Urinary bladder (tissue), 4 donors: Measurements from ENCODE around the gene TRIB2. TPM values are rescaled to one million over a fixed set of nuclear protein-coding genes. Genes with fewer than 3 reads are reported as not detected.
A peak's percentile ranks its signal among the peaks of the same experiment; 100 is the strongest.

ENCODE experiments used
- DNase-seq: peaks from one replicate; pipeline ENCODE4 v3.0.0-alpha.2; 2015; ENCODE audit errors: extremely low spot score
- H3K27ac ChIP-seq: one replicate; pipeline ENCODE4 v1.5.1; 2013; ENCODE audit warnings: low read depth, mild to moderate bottlenecking, moderate library complexity
- H3K36me3 ChIP-seq: one replicate; pipeline ENCODE4 v1.6.1; 2013; ENCODE audit warnings: mild to moderate bottlenecking, moderate library complexity; ENCODE audit not compliant: insufficient read depth
- H3K4me1 ChIP-seq: one replicate; pipeline ENCODE4 v1.6.1; 2013; ENCODE audit warnings: mild to moderate bottlenecking, moderate library complexity; ENCODE audit not compliant: insufficient read depth
- H3K4me3 ChIP-seq: one replicate; pipeline ENCODE4 v1.5.1; 2013; ENCODE audit warnings: low read depth, low read length
- WGBS: extraction: QIAGEN DNeasy Blood & Tissue Kit; methylation state at CpG from one replicate; pipeline ENCODE4 v1.1.7; 2013; 5-methylcytosine and 5-hydroxymethylcytosine counted together
- polyA plus RNA-seq: library from polyadenylated mRNA; stranded (reverse); fragments of 200-250 nt; gene quantifications from one replicate; pipeline ENCODE4 v1.2.3, GENCODE V29; 2013
- total RNA-seq: library from RNA; depleted of rRNA; stranded (reverse); fragments of >200 nt; gene quantifications from one replicate; pipeline ENCODE4 v1.2.3, GENCODE V29; 2014
- donor health status: healthy with polysubstance abuse.
- donor health status: healthy.

Gene TRIB2
- total and polyA plus RNA-seq, 2 donors: 27.5 to 51.3 TPM

- WGBS: 19% methylated on average over 9 of the region's 9 CpGs
- H3K4me1 ChIP-seq: peaks cover 1% of the 10 kb centered on the region
- H3K4me3 ChIP-seq: peak overlapping the region; percentile 78
- no peaks in the 10 kb centered on the region for H3K36me3 ChIP-seq
- no peak for DNase-seq
- peak overlapping the region; percentile 68 for H3K27ac ChIP-seq
Observed at GRCh38 chr2:12719400-12720277, 2.9 kb downstream of the TRIB2 start.

GRCh38 chr2:12720278-12720620 is 3.5 kb downstream of the TRIB2 start:
- 8% methylated on average over 1 of the region's 1 CpG for WGBS
- no peak overlapping the region for H3K27ac ChIP-seq
- H3K4me1 ChIP-seq: peaks cover 1% of the 10 kb centered on the region
- DNase-seq: no peak
- peak overlapping the region; percentile 78 for H3K4me3 ChIP-seq
- H3K36me3 ChIP-seq: no peaks in the 10 kb centered on the region

GRCh38 chr2:12720754-12721378 is 4.1 kb downstream of the TRIB2 start:
- 35% methylated on average over 2 of the region's 2 CpGs for WGBS

GRCh38 chr2:12721566-12722446 is 5.1 kb downstream of the TRIB2 start:
- peak overlapping the region; percentile 9 for H3K4me3 ChIP-seq
- H3K36me3 ChIP-seq: peaks cover 1% of the 10 kb centered on the region
- H3K27ac ChIP-seq: no peak overlapping the region
- no peak for DNase-seq
- H3K4me1 ChIP-seq: peaks cover 1% of the 10 kb centered on the region
- 59% methylated on average over 14 of the region's 14 CpGs for WGBS

More at GRCh38 chr2:12720754-12721378, 4.1 kb downstream of the TRIB2 start:
- Histone ChIP-seq H3K36me3 (peaks cover 1% of the 10 kb centered on the region), H3K4me1 (peaks cover 1% of the 10 kb centered on the region), H3K4me3 (no peak overlapping the region), H3K27ac (no peak overlapping the region)
- DNase-seq: no peak

GRCh38 chr2:12722447-12723316 is 5.9 kb downstream of the TRIB2 start:
- no peak overlapping the region for H3K4me3 ChIP-seq
- H3K4me1 ChIP-seq: peaks cover 1% of the 10 kb centered on the region
- DNase-seq: no peak
- no peak overlapping the region for H3K27ac ChIP-seq
- 91% methylated on average over 7 of the region's 7 CpGs for WGBS
- peaks cover 1% of the 10 kb centered on the region for H3K36me3 ChIP-seq

- Histone ChIP-seq H3K27ac (no peak overlapping the region), H3K36me3 (peaks cover 1% of the 10 kb centered on the region), H3K4me1 (peaks cover 1% of the 10 kb centered on the region), H3K4me3 (no peak overlapping the region)
- 84% methylated on average over 8 of the region's 8 CpGs for WGBS
- no peak for DNase-seq
Observed at GRCh38 chr2:12723736-12724463, 7.2 kb downstream of the TRIB2 start.

- no peak for DNase-seq
- Histone ChIP-seq H3K27ac (no peak overlapping the region), H3K36me3 (peaks cover 1% of the 10 kb centered on the region), H3K4me3 (no peak overlapping the region), H3K4me1 (peaks cover 1% of the 10 kb centered on the region)
- WGBS: 91% methylated on average over 12 of the region's 12 CpGs
Observed at GRCh38 chr2:12725233-12726187, 8.8 kb downstream of the TRIB2 start.

- Histone ChIP-seq H3K4me1 (no peaks in the 10 kb centered on the region), H3K36me3 (peaks cover 1% of the 10 kb centered on the region)
Observed at GRCh38 chr2:12726271-12726670, 9.5 kb downstream of the TRIB2 start.

GRCh38 chr2:12727065-12727464 is 10.3 kb downstream of the TRIB2 start:
- Histone ChIP-seq H3K27ac (no peak overlapping the region), H3K4me3 (no peak overlapping the region), H3K4me1 (no peaks in the 10 kb centered on the region), H3K36me3 (peaks cover 1% of the 10 kb centered on the region)
- WGBS: 85% methylated on average over 6 of the region's 6 CpGs
- DNase-seq: no peak

More at GRCh38 chr2:12726271-12726670, 9.5 kb downstream of the TRIB2 start:
- Histone ChIP-seq H3K4me3 (no peak overlapping the region), H3K27ac (no peak overlapping the region)
- no peak for DNase-seq
- WGBS: 89% methylated on average over 2 of the region's 2 CpGs

GRCh38 chr2:12727641-12728040 is 10.9 kb downstream of the TRIB2 start:
- Histone ChIP-seq H3K27ac (no peak overlapping the region), H3K4me3 (no peak overlapping the region), H3K36me3 (peaks cover 1% of the 10 kb centered on the region), H3K4me1 (no peaks in the 10 kb centered on the region)
- DNase-seq: no peak
- WGBS: 85% methylated on average over 5 of the region's 5 CpGs

- H3K27ac ChIP-seq: no peak overlapping the region
- no peak for DNase-seq
- peaks cover 1% of the 10 kb centered on the region for H3K36me3 ChIP-seq
- no peaks in the 10 kb centered on the region for H3K4me1 ChIP-seq
- 84% methylated on average over 9 of the region's 9 CpGs for WGBS
- H3K4me3 ChIP-seq: no peak overlapping the region
Observed at GRCh38 chr2:12728221-12728777, 11.6 kb downstream of the TRIB2 start.
